Glutamatergic neuron (in vitro differentiated cells): ENCODE data around the gene PRX. TPM values are rescaled to one million over a fixed set of nuclear protein-coding genes. Genes with fewer than 3 reads are reported as not detected.

Experiments used
- DNase-seq: peaks from one replicate; pipeline ENCODE4 v3.0.0; 2022
- H3K27ac Mint-ChIP-seq: one replicate; pipeline ENCODE4 v1.8.0; 2020; ENCODE audit warnings: mild to moderate bottlenecking, mixed read lengths, inconsistent platforms; ENCODE audit not compliant: unreplicated experiment
- H3K27me3 Mint-ChIP-seq: one replicate; pipeline ENCODE4 v1.8.0; 2020; ENCODE audit warnings: mild to moderate bottlenecking, moderate library complexity, mixed read lengths, inconsistent platforms; ENCODE audit not compliant: unreplicated experiment
- H3K36me3 Mint-ChIP-seq: one replicate; pipeline ENCODE4 v1.8.0; 2020; ENCODE audit warnings: mild to moderate bottlenecking, mixed read lengths, inconsistent platforms; ENCODE audit not compliant: unreplicated experiment
- H3K4me1 Mint-ChIP-seq: one replicate; pipeline ENCODE4 v1.8.0; 2020; ENCODE audit warnings: mild to moderate bottlenecking, low read depth, mixed read lengths, inconsistent platforms; ENCODE audit not compliant: unreplicated experiment
- H3K4me3 Mint-ChIP-seq: one replicate; pipeline ENCODE4 v1.8.0; 2020; ENCODE audit warnings: mild to moderate bottlenecking, mixed read lengths, inconsistent platforms; ENCODE audit not compliant: unreplicated experiment
- H3K9me3 Mint-ChIP-seq: one replicate; pipeline ENCODE4 v1.8.0; 2020; ENCODE audit warnings: mild to moderate bottlenecking, moderate library complexity, mixed read lengths, inconsistent platforms; ENCODE audit not compliant: unreplicated experiment
- total RNA-seq: library from RNA; stranded (reverse); fragmentation: NEBNext Ultra II Directional; extraction: Animal tissue kit (Norgen Biotek cat#: 25700); gene quantifications from one replicate; pipeline ENCODE4 v1.2.1, GENCODE V29; 2021; ENCODE audit not compliant: unreplicated experiment
- TF ChIP-seq, protein P1 (sequence below): fragments of 200-600 bp; sonication (generic); IDR thresholded peaks from one replicate; pipeline ENCODE4 v1.5.0; 2021; ENCODE audit not compliant: partially characterized antibody, unreplicated experiment

Gene PRX
- total RNA-seq, 1 donor from 2014 or later = 4.7 TPM

DNA sequence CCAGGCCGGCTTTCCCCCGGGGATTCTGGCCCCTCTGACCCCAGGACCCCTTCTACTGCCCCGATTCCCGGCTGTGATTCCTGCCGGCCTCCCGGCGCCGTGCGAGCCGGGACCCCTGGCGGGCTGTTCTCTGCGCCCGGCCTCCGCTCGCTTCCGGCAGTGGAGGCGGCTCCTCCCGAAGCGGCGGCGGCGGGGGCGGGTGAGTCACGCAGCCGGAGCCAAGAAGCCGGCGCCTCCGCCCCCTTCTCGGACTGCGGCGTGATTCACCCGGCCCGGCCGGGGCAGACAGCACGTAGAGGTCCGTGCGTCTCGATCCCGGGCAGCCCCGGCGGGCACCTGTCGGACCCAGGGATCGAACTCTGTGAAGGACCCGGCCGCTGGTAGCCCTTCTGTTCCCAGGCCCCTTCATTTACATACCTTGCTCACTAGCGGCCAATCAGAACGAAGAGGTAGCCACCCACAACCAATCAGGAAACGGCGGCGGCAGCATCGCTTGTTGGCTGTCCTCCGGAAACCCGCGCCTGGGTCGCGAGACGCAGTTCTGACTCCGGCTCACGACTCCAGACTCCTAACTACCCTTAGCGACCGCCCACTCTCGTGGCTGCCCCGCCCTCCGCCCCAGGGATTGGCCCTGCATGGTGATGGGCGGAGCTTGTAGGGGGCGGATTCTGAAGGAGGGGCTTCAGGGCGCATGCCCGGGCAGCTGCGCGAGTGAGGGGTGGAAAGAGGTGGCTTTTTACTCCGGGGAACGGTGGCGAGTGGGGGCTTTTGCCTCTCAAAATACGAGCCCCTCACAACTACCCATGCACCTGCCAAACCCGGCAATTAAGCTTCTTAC, 12.5 kb upstream of the PRX start, which contains the start of gene SERTAD1:
Gene SERTAD1, minus strand, starts transcription at position 543 of the 838 bp plus-strand sequence. CDS start 2,446 bp downstream, outside the sequence.
- TF ChIP-seq, protein P1, sequence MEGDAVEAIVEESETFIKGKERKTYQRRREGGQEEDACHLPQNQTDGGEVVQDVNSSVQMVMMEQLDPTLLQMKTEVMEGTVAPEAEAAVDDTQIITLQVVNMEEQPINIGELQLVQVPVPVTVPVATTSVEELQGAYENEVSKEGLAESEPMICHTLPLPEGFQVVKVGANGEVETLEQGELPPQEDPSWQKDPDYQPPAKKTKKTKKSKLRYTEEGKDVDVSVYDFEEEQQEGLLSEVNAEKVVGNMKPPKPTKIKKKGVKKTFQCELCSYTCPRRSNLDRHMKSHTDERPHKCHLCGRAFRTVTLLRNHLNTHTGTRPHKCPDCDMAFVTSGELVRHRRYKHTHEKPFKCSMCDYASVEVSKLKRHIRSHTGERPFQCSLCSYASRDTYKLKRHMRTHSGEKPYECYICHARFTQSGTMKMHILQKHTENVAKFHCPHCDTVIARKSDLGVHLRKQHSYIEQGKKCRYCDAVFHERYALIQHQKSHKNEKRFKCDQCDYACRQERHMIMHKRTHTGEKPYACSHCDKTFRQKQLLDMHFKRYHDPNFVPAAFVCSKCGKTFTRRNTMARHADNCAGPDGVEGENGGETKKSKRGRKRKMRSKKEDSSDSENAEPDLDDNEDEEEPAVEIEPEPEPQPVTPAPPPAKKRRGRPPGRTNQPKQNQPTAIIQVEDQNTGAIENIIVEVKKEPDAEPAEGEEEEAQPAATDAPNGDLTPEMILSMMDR = peak; percentile 96
- Mint-ChIP-seq H3K4me1 (peaks cover 11% of the 10 kb centered on the region), H3K36me3 (no peaks in the 10 kb centered on the region), H3K9me3 (peaks cover 8% of the 10 kb centered on the region), H3K27me3 (peaks cover 8% of the 10 kb centered on the region), H3K4me3 (peak within 1 kb of the TSS; percentile 94), H3K27ac (peak within 1 kb of the TSS; percentile 81)
- DNase-seq = peak; percentile 100

DNA sequence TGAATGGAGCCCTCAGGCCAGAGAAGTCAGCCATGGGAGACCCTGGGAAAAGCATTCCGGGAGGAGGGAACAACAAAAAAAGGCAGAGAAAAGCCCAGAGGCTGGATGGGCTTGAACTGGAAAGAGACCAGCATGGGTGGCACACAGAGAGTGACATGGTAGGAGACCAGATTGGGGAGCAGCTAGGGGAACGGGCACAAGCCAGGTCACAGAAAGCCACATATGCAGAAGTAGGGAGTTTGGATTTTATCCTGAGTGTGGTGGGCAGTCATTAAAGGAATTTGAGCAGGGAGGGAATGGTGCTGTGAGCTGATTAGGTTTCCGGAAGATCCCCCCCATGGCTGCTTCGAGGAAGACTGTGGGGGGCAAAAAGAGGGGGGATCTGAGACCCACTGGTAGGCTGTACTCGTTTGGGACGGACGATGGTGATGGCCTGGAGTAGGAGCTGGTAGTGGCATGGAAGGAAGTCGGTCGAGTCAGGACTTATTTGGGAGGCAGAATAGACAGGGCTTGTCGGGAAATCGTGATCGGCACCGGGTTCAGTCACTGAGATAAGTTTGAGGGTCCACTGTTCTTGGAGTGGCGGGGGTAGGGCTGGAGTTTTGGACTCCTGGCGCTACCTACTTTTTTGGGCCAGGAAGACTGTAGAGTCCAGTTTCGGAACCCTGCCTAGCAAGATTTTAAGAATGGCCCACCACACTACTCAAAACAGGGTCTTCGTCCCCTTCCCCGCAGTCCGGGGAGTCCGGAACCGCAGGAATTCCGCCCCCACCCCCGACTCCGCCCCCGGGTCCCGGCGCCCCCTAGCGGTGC, 11.7 kb upstream of the PRX start:
- no peaks in the 10 kb centered on the region for H3K36me3 Mint-ChIP-seq
- peak overlapping the region; percentile 89 for H3K4me3 Mint-ChIP-seq
- no peak for DNase-seq
- H3K27me3 Mint-ChIP-seq = peaks cover 8% of the 10 kb centered on the region
- peaks cover 11% of the 10 kb centered on the region for H3K4me1 Mint-ChIP-seq
- H3K27ac Mint-ChIP-seq = peak overlapping the region; percentile 67
- TF ChIP-seq, protein P1 = no peak
- peaks cover 8% of the 10 kb centered on the region for H3K9me3 Mint-ChIP-seq

DNA sequence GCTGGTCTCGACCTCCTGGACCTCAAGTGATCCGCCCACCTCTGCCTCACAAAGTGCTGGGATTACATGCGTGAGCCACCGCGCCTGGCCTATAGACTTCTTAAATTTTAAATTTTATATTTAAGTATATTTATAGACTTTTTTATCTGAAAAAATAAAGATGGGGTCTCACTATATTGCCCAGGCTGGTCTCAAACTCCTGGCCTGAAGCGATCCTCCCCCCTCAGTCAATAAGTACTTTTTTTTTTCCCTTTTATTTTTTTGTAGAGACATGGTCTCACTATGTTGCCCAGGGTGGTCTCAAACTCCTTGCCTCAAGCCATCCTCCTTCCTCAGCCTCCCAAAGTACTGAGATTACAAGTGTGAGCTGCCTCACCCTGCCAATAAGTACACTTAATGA, 10.8 kb upstream of the PRX start:
- TF ChIP-seq, protein P1 = no peak
- Mint-ChIP-seq H3K9me3 (peaks cover 8% of the 10 kb centered on the region), H3K4me3 (no peak overlapping the region), H3K27me3 (peaks cover 10% of the 10 kb centered on the region), H3K4me1 (peaks cover 20% of the 10 kb centered on the region), H3K27ac (no peak overlapping the region), H3K36me3 (no peaks in the 10 kb centered on the region)
- DNase-seq = no peak

DNA sequence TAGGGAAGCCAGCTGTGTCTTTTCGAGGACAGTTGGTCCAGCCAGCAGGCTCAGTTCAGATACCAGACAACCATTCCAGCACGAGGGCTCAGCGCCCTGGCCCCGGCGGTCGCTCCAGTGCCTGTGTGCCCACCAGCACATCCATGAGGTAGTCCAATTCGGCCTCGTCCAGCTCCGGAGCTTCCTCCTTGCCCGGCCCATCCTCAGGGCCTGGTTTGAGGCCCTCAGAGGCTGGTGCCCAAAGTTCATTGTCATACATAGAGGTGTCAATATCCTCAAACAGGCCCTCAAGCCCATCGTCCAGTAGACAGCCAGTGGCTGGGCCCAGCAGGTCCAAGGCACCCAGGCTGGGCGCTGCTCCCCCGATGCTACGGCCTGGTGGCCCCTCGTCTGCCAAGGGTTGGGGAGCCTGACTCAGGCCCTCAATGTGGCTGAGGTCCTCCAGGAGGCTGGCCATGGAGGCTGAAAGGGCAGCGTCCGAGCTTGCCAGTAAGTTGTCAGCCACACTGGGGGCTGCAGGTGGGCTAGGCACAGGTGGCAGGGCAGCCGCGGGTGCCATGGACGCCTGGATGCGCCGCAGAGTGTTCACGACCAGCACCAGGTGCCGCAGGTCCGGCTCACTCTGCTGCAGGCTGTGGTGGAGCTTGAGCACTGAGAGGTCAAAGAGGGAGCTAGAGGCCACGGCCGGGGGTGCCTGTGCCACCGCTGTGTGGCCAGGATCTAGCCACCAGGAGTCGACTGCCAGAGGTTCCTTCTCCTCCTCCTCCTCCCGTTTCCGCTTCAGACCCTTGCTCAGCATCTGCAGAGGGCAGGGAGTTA, 9.8 kb upstream of the PRX start:
- Mint-ChIP-seq H3K36me3 (no peaks in the 10 kb centered on the region), H3K27me3 (peaks cover 11% of the 10 kb centered on the region), H3K9me3 (peaks cover 8% of the 10 kb centered on the region), H3K4me1 (peaks cover 22% of the 10 kb centered on the region), H3K27ac (peak overlapping the region; percentile 49), H3K4me3 (peak overlapping the region; percentile 18)
- TF ChIP-seq, protein P1 = no peak
- no peak for DNase-seq
